Adipocyte (in vitro differentiated cells): ENCODE measurements around the gene SUMO3.

Source experiments
- DNase-seq: peaks from one replicate; pipeline ENCODE4 v3.0.0-alpha.2; 2015; ENCODE audit warnings: low read depth
- H3K27me3 ChIP-seq: replicated peaks from 2 replicates; pipeline ENCODE4 v1.7.0; 2013; ENCODE audit warnings: mild to moderate bottlenecking, low read length, moderate library complexity; ENCODE audit not compliant: control insufficient read depth, insufficient read depth
- H3K36me3 ChIP-seq: 2 replicates; pipeline ENCODE4 v1.7.0; 2013; ENCODE audit warnings: low read length, mild to moderate bottlenecking, moderate library complexity; ENCODE audit not compliant: control insufficient read depth, insufficient read depth, severe bottlenecking
- H3K4me1 ChIP-seq: 2 replicates; pipeline ENCODE4 v1.7.0; 2013; ENCODE audit warnings: mild to moderate bottlenecking, low read length, moderate library complexity; ENCODE audit not compliant: control insufficient read depth, insufficient read depth
- H3K4me3 ChIP-seq: 2 replicates; pipeline ENCODE4 v1.7.0; 2013; ENCODE audit warnings: mild to moderate bottlenecking, low read length, moderate library complexity
- H3K9ac ChIP-seq: 2 replicates; pipeline ENCODE4 v1.7.0; 2013; ENCODE audit warnings: mild to moderate bottlenecking, low read length, moderate library complexity
- H3K9me3 ChIP-seq: 2 replicates; pipeline ENCODE4 v1.7.0; 2013; ENCODE audit warnings: mild to moderate bottlenecking, low read length, moderate library complexity; ENCODE audit not compliant: control insufficient read depth

Gene SUMO3

DNA sequence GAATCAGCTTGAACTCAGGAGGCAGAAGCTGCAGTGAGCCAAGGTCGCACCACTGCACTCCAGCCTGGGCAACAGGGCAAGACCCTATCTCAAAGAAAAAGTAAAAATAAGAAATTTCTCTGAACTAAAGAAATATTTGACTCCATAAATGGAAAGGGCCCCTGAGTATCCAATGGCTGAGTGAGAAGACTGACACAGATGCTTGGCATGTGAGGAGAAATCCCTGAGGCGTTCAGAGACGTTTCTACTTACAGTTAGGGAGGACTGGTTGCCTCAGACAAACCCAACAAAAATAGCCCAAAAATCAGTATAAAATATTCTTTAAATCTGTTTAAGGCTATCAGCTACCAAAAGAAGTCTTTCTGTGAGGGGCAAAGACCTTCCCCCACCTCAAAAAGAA lies 3.0 kb upstream of the SUMO3 start:
- H3K9me3 ChIP-seq, result peaks cover 33% of the 10 kb centered on the region
- no peak overlapping the region for H3K4me3 ChIP-seq
- no peak overlapping the region for H3K9ac ChIP-seq
- H3K27me3 ChIP-seq, result no peaks in the 10 kb centered on the region
- H3K4me1 ChIP-seq, result peaks cover 10% of the 10 kb centered on the region
- H3K36me3 ChIP-seq, result no peaks in the 10 kb centered on the region
- DNase-seq, result peak; percentile 49

DNA sequence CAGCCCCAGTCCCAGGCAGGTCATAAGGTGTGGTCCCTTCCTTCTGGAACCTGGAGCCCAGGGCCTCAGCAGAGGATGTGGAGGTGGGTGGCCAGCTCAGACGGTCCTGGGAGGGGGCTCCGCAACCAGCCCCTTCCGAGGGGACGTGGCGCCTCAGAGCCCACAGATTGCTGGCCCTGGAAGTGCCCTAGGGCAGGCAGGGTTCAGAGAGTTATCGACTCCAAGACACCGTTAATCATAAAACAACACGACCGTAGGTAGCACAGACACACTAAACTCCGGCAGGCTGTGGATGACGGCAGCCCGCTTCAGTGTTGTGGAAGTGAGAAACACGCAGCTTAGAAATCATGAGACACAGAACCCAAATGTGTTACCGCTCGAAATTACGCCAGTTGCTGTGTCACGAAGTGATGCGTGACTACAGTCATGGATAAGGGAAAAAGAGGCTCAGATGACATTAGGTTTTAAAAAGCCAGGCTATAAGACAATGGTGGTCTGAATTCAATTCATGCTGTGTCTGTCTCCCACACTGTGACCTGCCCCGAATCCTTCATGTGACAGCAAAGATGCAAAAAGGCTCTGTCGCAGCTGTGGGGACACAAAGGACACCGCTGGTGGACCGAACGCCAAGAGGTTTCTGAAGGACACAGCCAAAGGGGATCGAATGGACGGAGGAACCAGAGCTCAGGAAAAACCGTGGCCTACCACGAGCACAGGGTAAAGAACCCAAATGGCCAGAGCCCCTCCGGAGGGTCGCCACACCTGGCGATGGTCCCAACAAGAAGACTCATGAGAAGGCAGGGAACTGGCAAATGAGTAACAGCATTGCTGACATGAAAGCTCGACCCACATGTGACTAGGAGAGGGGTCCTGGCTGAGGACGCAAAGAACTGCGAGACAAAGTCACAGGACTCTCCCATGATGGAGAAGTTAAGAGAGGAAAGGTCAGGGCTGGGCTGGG lies 1.7 kb upstream of the SUMO3 start:
- no peak overlapping the region for H3K4me3 ChIP-seq
- H3K4me1 ChIP-seq, result peaks cover 23% of the 10 kb centered on the region
- no peaks in the 10 kb centered on the region for H3K27me3 ChIP-seq
- no peak for DNase-seq
- H3K9ac ChIP-seq, result no peak overlapping the region
- H3K9me3 ChIP-seq, result peaks cover 33% of the 10 kb centered on the region
- H3K36me3 ChIP-seq, result no peaks in the 10 kb centered on the region

GRCh38 chr21:44818640-44819011 lies 764 bp upstream of the SUMO3 start:
- H3K27me3 ChIP-seq, result no peaks in the 10 kb centered on the region
- no peak for DNase-seq
- H3K4me1 ChIP-seq, result peaks cover 32% of the 10 kb centered on the region
- peak overlapping the region; percentile 84 for H3K9ac ChIP-seq
- H3K36me3 ChIP-seq, result no peaks in the 10 kb centered on the region
- peaks cover 31% of the 10 kb centered on the region for H3K9me3 ChIP-seq
- peak overlapping the region; percentile 78 for H3K4me3 ChIP-seq

DNA sequence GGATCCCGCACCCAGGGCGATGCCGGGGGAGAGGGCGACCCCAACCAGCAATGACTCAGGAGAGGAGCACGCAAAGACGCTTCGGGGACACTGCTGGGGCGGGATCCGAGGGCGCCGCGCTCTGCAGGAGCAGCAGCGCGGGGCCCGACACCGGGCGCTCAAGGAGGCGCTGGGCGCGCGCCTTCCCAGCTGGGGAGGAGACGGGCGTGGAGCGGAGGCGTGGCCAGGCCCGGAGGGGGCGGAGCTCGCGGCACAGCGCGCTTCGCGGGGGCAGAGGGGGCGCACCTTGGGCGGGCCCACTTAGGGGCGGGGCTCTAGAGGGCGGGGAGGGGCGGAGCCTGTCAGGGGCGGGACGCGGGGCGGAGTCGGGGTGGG lies 369 bp downstream of the SUMO3 start:
- Histone ChIP-seq H3K36me3 (no peaks in the 10 kb centered on the region), H3K4me1 (peaks cover 32% of the 10 kb centered on the region), H3K4me3 (peak overlapping the region; percentile 89), H3K9ac (peak overlapping the region; percentile 87), H3K9me3 (peaks cover 20% of the 10 kb centered on the region), H3K27me3 (no peaks in the 10 kb centered on the region)
- DNase-seq, result peak; percentile 97

GRCh38 chr21:44816761-44817505 lies 929 bp downstream of the SUMO3 start:
- Histone ChIP-seq H3K9ac (peak overlapping the region; percentile 87), H3K27me3 (no peaks in the 10 kb centered on the region), H3K4me1 (peaks cover 32% of the 10 kb centered on the region), H3K36me3 (no peaks in the 10 kb centered on the region), H3K9me3 (peaks cover 14% of the 10 kb centered on the region), H3K4me3 (peak overlapping the region; percentile 89)
- DNase-seq, result no peak

DNA sequence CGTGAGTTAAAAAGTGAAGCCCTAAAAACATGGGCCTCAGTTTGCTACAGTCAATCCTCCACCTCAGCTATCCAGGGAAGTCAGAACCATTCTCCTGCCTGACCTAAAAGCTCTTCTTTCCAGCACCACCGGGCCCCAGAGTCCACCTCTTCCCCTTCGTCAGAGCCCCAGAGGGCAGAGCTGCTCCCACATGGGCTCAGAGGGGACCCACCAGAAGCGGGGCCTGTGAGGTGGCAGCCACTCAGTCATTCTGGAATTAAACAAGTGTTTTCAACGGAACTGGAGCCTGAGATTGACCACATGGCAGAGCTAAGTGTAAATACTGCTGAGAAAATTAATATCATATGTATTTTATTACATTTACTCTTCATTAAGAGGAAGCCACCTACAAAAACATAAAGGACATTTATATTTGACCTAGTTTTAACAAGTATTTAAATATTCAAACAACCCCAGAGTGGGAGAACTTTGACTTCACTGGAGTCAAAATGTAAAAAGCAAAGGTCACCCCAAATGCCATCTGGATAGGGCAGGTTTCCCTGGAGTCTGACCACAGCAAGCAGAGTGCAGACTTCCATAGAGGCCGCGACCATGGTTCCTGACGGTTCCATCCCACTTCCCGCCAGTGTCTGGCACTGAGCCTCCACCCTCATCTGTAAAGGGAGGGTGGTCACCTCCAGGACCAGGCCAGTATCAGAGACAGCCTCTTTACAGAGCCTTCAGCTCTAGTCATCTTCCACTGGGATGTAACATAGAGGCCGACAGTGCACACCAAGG lies 1.8 kb downstream of the SUMO3 start:
- Histone ChIP-seq H3K4me3 (peak overlapping the region; percentile 6), H3K9ac (peak overlapping the region; percentile 22), H3K9me3 (peaks cover 9% of the 10 kb centered on the region), H3K27me3 (no peaks in the 10 kb centered on the region), H3K36me3 (peaks cover 4% of the 10 kb centered on the region), H3K4me1 (peaks cover 32% of the 10 kb centered on the region)
- no peak for DNase-seq

DNA sequence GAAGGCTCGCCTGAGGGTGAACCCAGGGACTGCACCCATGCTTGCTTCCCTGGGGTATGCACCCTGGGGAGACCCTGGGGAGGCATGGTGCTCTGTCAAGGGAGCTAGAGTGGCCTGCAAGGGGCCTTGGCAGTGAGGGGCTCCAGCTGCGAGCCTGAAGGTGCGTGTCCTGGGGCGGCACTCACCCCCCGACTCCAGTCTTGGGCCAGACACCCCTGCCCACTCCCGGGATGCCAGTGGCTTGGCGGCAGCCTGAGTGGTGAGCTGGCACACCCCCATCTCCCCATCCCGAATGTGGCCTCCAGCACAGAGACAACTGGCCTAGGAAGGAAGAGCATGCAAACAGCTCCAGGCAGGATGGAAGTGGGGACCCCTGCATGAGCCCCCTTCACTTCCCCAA lies 2.6 kb downstream of the SUMO3 start:
- peak overlapping the region; percentile 70 for H3K9ac ChIP-seq
- H3K27me3 ChIP-seq, result no peaks in the 10 kb centered on the region
- no peak for DNase-seq
- H3K4me3 ChIP-seq, result peak overlapping the region; percentile 39
- H3K9me3 ChIP-seq, result peaks cover 9% of the 10 kb centered on the region
- H3K36me3 ChIP-seq, result peaks cover 6% of the 10 kb centered on the region
- H3K4me1 ChIP-seq, result peaks cover 32% of the 10 kb centered on the region

GRCh38 chr21:44814498-44815023 lies 3.3 kb downstream of the SUMO3 start:
- Histone ChIP-seq H3K27me3 (no peaks in the 10 kb centered on the region), H3K36me3 (peaks cover 13% of the 10 kb centered on the region), H3K4me1 (peaks cover 32% of the 10 kb centered on the region), H3K4me3 (peak overlapping the region; percentile 39), H3K9me3 (peaks cover 4% of the 10 kb centered on the region), H3K9ac (peak overlapping the region; percentile 70)
- no peak for DNase-seq

DNA sequence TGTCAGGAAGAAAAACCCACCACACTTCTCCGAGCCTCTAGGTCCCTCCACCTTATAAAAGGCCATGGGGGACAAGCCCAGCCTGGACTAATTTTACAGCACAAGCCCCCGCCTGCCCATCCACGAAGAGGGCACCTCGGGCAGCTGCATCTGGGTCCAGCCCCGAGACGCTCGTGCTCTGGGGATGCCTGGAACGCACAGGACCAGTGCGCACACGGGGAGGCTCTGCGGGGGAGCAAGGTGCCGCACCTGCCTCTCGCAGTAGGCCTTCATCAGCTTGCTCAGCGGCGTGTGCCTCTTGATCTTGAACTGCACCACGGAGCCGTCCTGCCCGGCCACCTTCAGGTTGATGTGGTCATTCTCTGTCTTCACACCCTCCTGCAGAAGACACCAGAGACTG lies 4.1 kb downstream of the SUMO3 start:
- Histone ChIP-seq H3K27me3 (no peaks in the 10 kb centered on the region), H3K4me3 (no peak overlapping the region), H3K9ac (peak overlapping the region; percentile 70), H3K36me3 (peaks cover 21% of the 10 kb centered on the region), H3K4me1 (peaks cover 32% of the 10 kb centered on the region), H3K9me3 (no peaks in the 10 kb centered on the region)
- no peak for DNase-seq

DNA sequence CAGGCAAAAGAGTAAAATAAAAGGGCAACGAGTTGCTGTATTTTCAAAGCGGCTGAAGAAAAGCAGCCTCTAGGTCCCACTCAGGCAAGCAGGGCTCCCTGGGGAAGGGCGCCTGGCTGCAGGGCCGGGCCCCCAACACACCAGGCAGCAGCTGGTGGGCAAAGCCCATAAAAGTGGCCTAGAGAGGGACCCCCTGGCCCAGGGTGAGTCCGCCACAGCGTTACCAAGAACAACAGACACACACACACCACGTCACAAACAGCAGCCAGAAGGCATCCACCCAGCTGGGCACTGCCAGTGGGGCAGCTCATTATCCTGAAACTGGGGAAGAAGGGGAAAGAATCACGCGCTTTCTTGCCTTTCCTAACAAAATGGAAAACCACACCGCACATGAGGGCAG lies 4.7 kb downstream of the SUMO3 start:
- H3K9ac ChIP-seq, result no peak overlapping the region
- no peaks in the 10 kb centered on the region for H3K27me3 ChIP-seq
- H3K36me3 ChIP-seq, result peaks cover 26% of the 10 kb centered on the region
- peaks cover 30% of the 10 kb centered on the region for H3K4me1 ChIP-seq
- no peak overlapping the region for H3K4me3 ChIP-seq
- H3K9me3 ChIP-seq, result no peaks in the 10 kb centered on the region
- DNase-seq, result no peak

GRCh38 chr21:44812640-44813039 lies 5.2 kb downstream of the SUMO3 start:
- Histone ChIP-seq H3K4me1 (peaks cover 30% of the 10 kb centered on the region), H3K9ac (no peak overlapping the region), H3K27me3 (no peaks in the 10 kb centered on the region), H3K36me3 (peaks cover 31% of the 10 kb centered on the region), H3K9me3 (no peaks in the 10 kb centered on the region), H3K4me3 (no peak overlapping the region)
- no peak for DNase-seq
